H1 (cell line): ENCODE measurements around the gene KDSR. TPM values are rescaled to one million over a fixed set of nuclear protein-coding genes. Genes with fewer than 3 reads are reported as not detected.

Source experiments
- CTCF ChIA-PET: fragments of 300-600 bp; sonication (Branson Sonifier 250); formaldehyde crosslinking; loops from one replicate; lab custom pipeline; 2021; ENCODE audit not compliant: partially characterized antibody; lab: Charles Lee
- POLR2A ChIA-PET: fragments of 300-600 bp; sonication (Branson Sonifier 250); formaldehyde crosslinking; loops from one replicate; lab custom pipeline; 2021; ENCODE audit warnings: inconsistent platforms; ENCODE audit not compliant: partially characterized antibody; lab: Charles Lee
- DNase-seq, 2 experiments: peaks; one replicate each; pipeline versions ENCODE4 v3.0.0 to v3.0.0-alpha.2; 2010 to 2022; ENCODE audit warnings: low spot score in 2 of 2, low read depth in 1 of 2, mixed read lengths in 1 of 2
- FAIRE-seq: peaks from 2 replicates; lab custom pipeline; 2011; peaks lifted over from hg19 to GRCh38; lab: Jason Lieb, UNC
- H2AFZ ChIP-seq: 2 replicates; pipeline ENCODE4 v1.8.1; 2012; ENCODE audit warnings: low read length, inconsistent platforms
- H2AK5ac ChIP-seq: 2 replicates; pipeline ENCODE4 v1.6.1; 2013; ENCODE audit warnings: low read depth, low read length
- H2BK120ac ChIP-seq: replicated peaks from 2 replicates; pipeline ENCODE3; 2013; ENCODE audit warnings: low read depth, low read length, inconsistent platforms
- H2BK12ac ChIP-seq: 2 replicates; pipeline ENCODE4 v1.6.1; 2013; ENCODE audit warnings: low read depth, low read length
- H2BK15ac ChIP-seq: 2 replicates; pipeline ENCODE4 v1.6.1; 2013; ENCODE audit warnings: low read length
- H2BK20ac ChIP-seq: 2 replicates; pipeline ENCODE4 v1.6.1; 2013; ENCODE audit warnings: low read length
- H2BK5ac ChIP-seq: 2 replicates; pipeline ENCODE4 v1.6.1; 2013; ENCODE audit warnings: low read depth, low read length
- H3K14ac ChIP-seq: 2 replicates; pipeline ENCODE4 v1.6.1; 2013; ENCODE audit warnings: inconsistent platforms; ENCODE audit not compliant: insufficient read length
- H3K18ac ChIP-seq: 2 replicates; pipeline ENCODE4 v1.6.1; 2013; ENCODE audit warnings: low read length; ENCODE audit errors: extremely low read depth
- H3K23ac ChIP-seq: 2 replicates; pipeline ENCODE4 v1.6.1; 2013; ENCODE audit warnings: inconsistent platforms; ENCODE audit not compliant: insufficient read length
- H3K23me2 ChIP-seq: 2 replicates; pipeline ENCODE4 v1.6.1; 2013; ENCODE audit warnings: low read depth, low read length
- H3K27ac ChIP-seq: 2 replicates; pipeline ENCODE4 v1.6.1; 2011; ENCODE audit warnings: low read depth, low read length, inconsistent platforms
- H3K27me3 ChIP-seq, 4 experiments: replicated peaks in 1 of 4; 1 replicate in 1 of 4; 2 replicates in 3 of 4; pipeline versions ENCODE4 v1.6.1 to v1.8.1; 2011 to 2013; ENCODE audit warnings: low read length in 3 of 4, mild to moderate bottlenecking in 3 of 4, inconsistent platforms in 2 of 4, mixed read lengths in 2 of 4, moderate library complexity in 1 of 4; ENCODE audit not compliant: control insufficient read depth in 3 of 4, insufficient read depth in 3 of 4; ENCODE audit errors: extremely low read depth in 1 of 4
- H3K36me3 ChIP-seq, 4 experiments: 2 replicates each; pipeline versions ENCODE4 v1.6.1 to v1.8.1; 2011 to 2013; ENCODE audit warnings: mild to moderate bottlenecking in 4 of 4, low read length in 3 of 4, moderate library complexity in 2 of 4, control low read depth in 1 of 4, inconsistent platforms in 1 of 4; ENCODE audit not compliant: insufficient read depth in 4 of 4, control insufficient read depth in 2 of 4
- H3K4ac ChIP-seq: replicated peaks from 2 replicates; pipeline ENCODE3; 2013; ENCODE audit warnings: low read length, low read depth, mixed read lengths, inconsistent platforms; ENCODE audit not compliant: insufficient read length
- H3K4me1 ChIP-seq, 4 experiments: replicated peaks in 1 of 4; 1 replicate in 1 of 4; 2 replicates in 3 of 4; pipeline versions ENCODE4 v1.6.1 to v1.8.1; 2011 to 2013; ENCODE audit warnings: low read length in 3 of 4, inconsistent platforms in 2 of 4, mixed read lengths in 1 of 4; ENCODE audit not compliant: insufficient read depth in 4 of 4, control insufficient read depth in 3 of 4
- H3K4me2 ChIP-seq, 2 experiments: 2 replicates each; pipeline versions ENCODE4 v1.6.1 to v1.8.1; 2011 to 2013; ENCODE audit warnings: low read depth in 2 of 2, low read length in 2 of 2, control low read depth in 1 of 2, inconsistent platforms in 1 of 2, mild to moderate bottlenecking in 1 of 2; ENCODE audit not compliant: insufficient read depth in 1 of 2
- H3K4me3 ChIP-seq, 4 experiments: fragments of 200-600, 300-600 bp in 1 of 4; sonication (generic), shearing (Covaris generic), sonication (Bioruptor Twin) in 1 of 4; 2 replicates each; pipeline versions ENCODE4 v1.5.1 to v1.8.1; 2011 to 2016; ENCODE audit warnings: low read length in 4 of 4, low read depth in 3 of 4, control low read depth in 2 of 4, inconsistent platforms in 2 of 4, mild to moderate bottlenecking in 2 of 4, mixed read lengths in 1 of 4, moderate library complexity in 1 of 4; ENCODE audit not compliant: insufficient read depth in 2 of 4; ENCODE audit errors: extremely low read depth in 1 of 4
- H3K56ac ChIP-seq: replicated peaks from 2 replicates; pipeline ENCODE3; 2013; ENCODE audit warnings: low read depth, mild to moderate bottlenecking, mixed read lengths, low read length, inconsistent platforms; ENCODE audit not compliant: insufficient read length
- H3K79me1 ChIP-seq: 2 replicates; pipeline ENCODE4 v1.6.1; 2013; ENCODE audit warnings: low read depth, low read length, control low read depth
- H3K79me2 ChIP-seq, 2 experiments: 2 replicates each; pipeline versions ENCODE4 v1.6.1 to v1.8.1; 2012 to 2013; ENCODE audit warnings: low read length in 2 of 2, mild to moderate bottlenecking in 2 of 2, inconsistent platforms in 1 of 2; ENCODE audit not compliant: insufficient read depth in 2 of 2, control insufficient read depth in 1 of 2
- H3K9ac ChIP-seq, 4 experiments: replicated peaks in 1 of 4; 1 replicate in 1 of 4; 2 replicates in 3 of 4; pipeline versions ENCODE4 v1.6.1 to v1.8.1; 2011 to 2013; ENCODE audit warnings: low read depth in 3 of 4, low read length in 3 of 4, control low read depth in 2 of 4, mild to moderate bottlenecking in 2 of 4, moderate library complexity in 2 of 4, inconsistent platforms in 1 of 4; ENCODE audit errors: extremely low read depth in 1 of 4
- H3K9me3 ChIP-seq, 2 experiments: 2 replicates each; pipeline versions ENCODE4 v1.6.1 to v1.8.1; 2012 to 2013; ENCODE audit warnings: mild to moderate bottlenecking in 2 of 2, moderate library complexity in 2 of 2, control low read depth in 1 of 2, inconsistent platforms in 1 of 2, low read depth in 1 of 2, low read length in 1 of 2, mixed read lengths in 1 of 2; ENCODE audit not compliant: insufficient read depth in 2 of 2
- H4K20me1 ChIP-seq, 2 experiments: replicated peaks in 1 of 2; 2 replicates each; pipeline versions ENCODE3 to v1.8.1; 2011 to 2013; ENCODE audit warnings: inconsistent platforms in 2 of 2, low read length in 2 of 2, mild to moderate bottlenecking in 1 of 2; ENCODE audit not compliant: insufficient read depth in 2 of 2, control insufficient read depth in 1 of 2
- H4K5ac ChIP-seq: 2 replicates; pipeline ENCODE4 v1.6.1; 2013; ENCODE audit warnings: low read length, low read depth, mixed read lengths, inconsistent platforms; ENCODE audit not compliant: insufficient read length
- H4K8ac ChIP-seq: 2 replicates; pipeline ENCODE4 v1.8.0; 2013; ENCODE audit warnings: mild to moderate bottlenecking, moderate library complexity, low read length, inconsistent platforms; ENCODE audit not compliant: insufficient read depth; ENCODE audit errors: extremely low read depth
- H4K91ac ChIP-seq: replicated peaks from 2 replicates; pipeline ENCODE3; 2013; ENCODE audit warnings: low read length, mixed read lengths, inconsistent platforms; ENCODE audit not compliant: insufficient read length
- EZH2 ChIP-seq: fragments of 200-600 bp; sonication (generic); IDR thresholded peaks from 2 replicates; pipeline ENCODE4 v1.7.1; 2012; ENCODE audit warnings: low read depth, mild to moderate bottlenecking, moderate library complexity, low read length, inconsistent platforms; ENCODE audit not compliant: severe bottlenecking
- HDAC2 ChIP-seq, 2 experiments: fragments of 300-600 bp in 1 of 2; sonication (generic) in 1 of 2; IDR thresholded peaks; 2 replicates each; pipeline ENCODE4 v1.6.1; 2011 to 2012; ENCODE audit warnings: low read depth in 2 of 2, low read length in 2 of 2, mild to moderate bottlenecking in 2 of 2, moderate library complexity in 2 of 2, borderline replicate concordance in 1 of 2, inconsistent platforms in 1 of 2
- MAX ChIP-seq: IDR thresholded peaks from 2 replicates; pipeline ENCODE4 v1.6.1; 2012; ENCODE audit warnings: inconsistent platforms
- PHF8 ChIP-seq: fragments of 200-600 bp; sonication (generic); conservative IDR thresholded peaks from 2 replicates; pipeline ENCODE4 v1.7.1; 2012; ENCODE audit warnings: low read depth, mild to moderate bottlenecking, inconsistent platforms, low read length, moderate library complexity
- POU5F1 ChIP-seq: IDR thresholded peaks from 2 replicates; pipeline ENCODE4 v1.6.1; 2011; ENCODE audit warnings: low read depth, mild to moderate bottlenecking, low read length, moderate library complexity
- RAD21 ChIP-seq, 2 experiments: IDR thresholded peaks in 1 of 2; conservative IDR thresholded peaks in 1 of 2; 2 replicates each; pipeline ENCODE4 v1.6.1; 2011; ENCODE audit warnings: low read depth in 2 of 2, low read length in 2 of 2, improper control_type of control experiment in 1 of 2, inconsistent platforms in 1 of 2, mild to moderate bottlenecking in 1 of 2, moderate library complexity in 1 of 2
- SAP30 ChIP-seq: fragments of 300-600 bp; sonication (generic); IDR thresholded peaks from 2 replicates; pipeline ENCODE4 v1.7.1; 2012; ENCODE audit warnings: low read length, moderate library complexity, mild to moderate bottlenecking, inconsistent platforms; ENCODE audit not compliant: insufficient read depth, insufficient replicate concordance
- SIRT6 ChIP-seq: IDR thresholded peaks from one replicate; pipeline ENCODE4 v1.7.1; 2012; ENCODE audit warnings: low read length, inconsistent platforms
- SP4 ChIP-seq: IDR thresholded peaks from 2 replicates; pipeline ENCODE4 v1.6.1; 2012; ENCODE audit warnings: low read length, inconsistent platforms
- SRF ChIP-seq: IDR thresholded peaks from 2 replicates; pipeline ENCODE4 v1.6.1; 2011; ENCODE audit warnings: mild to moderate bottlenecking, low read depth, low read length, moderate library complexity
- TAF1 ChIP-seq: IDR thresholded peaks from 2 replicates; pipeline ENCODE4 v1.6.1; 2011; ENCODE audit warnings: mild to moderate bottlenecking, low read depth, low read length
- TBP ChIP-seq: IDR thresholded peaks from 2 replicates; pipeline ENCODE4 v1.6.1; 2011; ENCODE audit warnings: low read depth, low read length, improper control_type of control experiment
- YY1 ChIP-seq: IDR thresholded peaks from 2 replicates; pipeline ENCODE4 v1.6.1; 2011; ENCODE audit warnings: low read depth, mild to moderate bottlenecking, low read length
- WGBS, 2 experiments: shearing (Covaris generic) in 1 of 2; methylation state at CpG; one replicate each; pipeline versions ENCODE4 v1.1.6 to v1.1.7; 2013 to 2015; ENCODE audit warnings: low lambda C conversion rate in 2 of 2, mixed read lengths in 2 of 2, inconsistent platforms in 1 of 2, low coverage in 1 of 2, missing lambda C conversion rate in 1 of 2; ENCODE audit not compliant: insufficient replicate concordance in 2 of 2, insufficient coverage in 1 of 2, insufficient read length in 1 of 2; ENCODE audit errors: extremely low coverage in 1 of 2, missing lambda C conversion rate in 1 of 2; 5-methylcytosine and 5-hydroxymethylcytosine counted together
- polyA plus RNA-seq, 7 experiments: library from polyadenylated mRNA; depleted of rRNA in 3 of 7; stranded (reverse) in 5 of 7; unstranded in 2 of 7; fragments of >200 nt in 5 of 7; fragments of 200-250 nt in 2 of 7; gene quantifications; 1 replicate in 5 of 7; 2 replicates in 1 of 7; 4 replicates in 1 of 7; pipeline versions ENCODE4 v1.2.1 to v1.2.3, GENCODE V29; 2011 to 2013; ENCODE audit warnings: missing spikeins in 2 of 7, mixed read lengths in 2 of 7
- total RNA-seq: library from RNA; stranded (reverse); fragmentation: NEBNext Ultra II Directional; extraction: Animal tissue kit (Norgen Biotek cat#: 25700); gene quantifications from 2 replicates; pipeline ENCODE4 v1.2.1, GENCODE V29; 2021

Gene KDSR
- total and polyA plus RNA-seq, 2 of the 8 experiments (the other 6 are each of a cell fraction or from before 2014, with no cell fraction given): 12.4 to 50.5 TPM

DNA sequence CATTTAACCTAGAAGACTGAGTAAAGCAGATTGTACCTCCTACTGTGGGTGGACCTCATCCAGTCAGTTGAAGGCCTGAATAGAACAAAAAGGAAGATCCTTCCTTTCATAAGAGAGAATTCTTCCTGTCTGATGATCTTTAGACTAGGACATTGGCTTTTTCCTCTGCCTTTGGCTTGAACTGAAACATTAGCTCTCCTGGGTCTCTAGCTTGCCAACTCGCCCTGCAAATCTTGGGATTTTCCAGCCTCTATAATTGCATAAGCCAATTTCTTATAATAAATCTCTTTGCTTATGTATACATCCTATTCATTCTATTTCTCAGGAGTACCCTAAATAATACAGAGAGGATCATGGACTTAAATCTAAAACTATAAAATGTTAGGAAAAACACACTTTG, 6.2 kb upstream of the KDSR start:
- no peaks in the 10 kb centered on the region; a peak in 1 of 8 replicates for H3K36me3 ChIP-seq
- no peak overlapping the region for H2BK12ac ChIP-seq
- H3K18ac ChIP-seq: no peak overlapping the region
- no peak overlapping the region for H3K14ac ChIP-seq
- no peaks in the 10 kb centered on the region for H3K79me1 ChIP-seq
- 94% methylated on average over 1 of the region's 1 CpG; no CpG with 5 or more reads in 1 of the 2 experiments for WGBS, 2 experiments
- H2AFZ ChIP-seq: no peak overlapping the region
- H3K56ac ChIP-seq: no peak overlapping the region
- H4K91ac ChIP-seq: no peak overlapping the region
- H2AK5ac ChIP-seq: no peak overlapping the region
- no peak overlapping the region for H2BK15ac ChIP-seq
- no peak for FAIRE-seq
- no peak overlapping the region for H2BK120ac ChIP-seq
- no peaks in the 10 kb centered on the region for H3K79me2 ChIP-seq
- H2BK20ac ChIP-seq: no peak overlapping the region
- H3K23ac ChIP-seq: no peak overlapping the region
- no peak overlapping the region for H3K4me3 ChIP-seq
- POLR2A ChIA-PET: interaction anchor here (0.7 kb wide), 1 partner anchor 49 kb away, joined by 3 read pairs; the partner anchor contains the start of gene VPS4B
- no peaks in the 10 kb centered on the region for H3K27me3 ChIP-seq
- H4K20me1 ChIP-seq: no peaks in the 10 kb centered on the region
- TF ChIP-seq TBP (no peak), RAD21 (IDR thresholded peaks at IDR 0.05 in 1 of 2, conservative IDR thresholded peaks at IDR 0.05 in 1 of 2; ENCODE audit: low read depth in 2 of 2, low read length in 2 of 2) (no peak), POU5F1 (no peak), EZH2 (no peak), PHF8 (no peak), SP4 (no peak), SRF (no peak), HDAC2 (IDR thresholded peaks at IDR 0.05; ENCODE audit: borderline replicate concordance in 1 of 2, low read depth in 2 of 2, low read length in 2 of 2) (no peak), SAP30 (no peak), SIRT6 (no peak), YY1 (no peak), MAX (no peak), TAF1 (no peak)
- no peak overlapping the region for H3K4me2 ChIP-seq
- no peak overlapping the region for H4K5ac ChIP-seq
- CTCF ChIA-PET: interaction anchor here (0.9 to 1.2 kb wide), 2 partner anchors 21 to 292 kb away, joined by 3 to 4 read pairs; no protein-coding TSS in a partner anchor
- no peak overlapping the region for H2BK5ac ChIP-seq
- no peaks in the 10 kb centered on the region for H3K23me2 ChIP-seq
- no peak overlapping the region for H4K8ac ChIP-seq
- no peak overlapping the region for H3K4ac ChIP-seq
- no peaks in the 10 kb centered on the region for H3K4me1 ChIP-seq
- H3K9me3 ChIP-seq: peaks cover 8 to 12% of the 10 kb centered on the region in 2 experiments
- H3K9ac ChIP-seq: no peak overlapping the region
- H3K27ac ChIP-seq: no peak overlapping the region
- DNase-seq: no peak
